ENCODE measurements around the gene AP1S1.
"Not testable (repeated sequence)": the region's sequence is repeated elsewhere in the genome, so short reads cannot be mapped to it uniquely, and the experiment has no call there.

The AP1S1 gene

DNA sequence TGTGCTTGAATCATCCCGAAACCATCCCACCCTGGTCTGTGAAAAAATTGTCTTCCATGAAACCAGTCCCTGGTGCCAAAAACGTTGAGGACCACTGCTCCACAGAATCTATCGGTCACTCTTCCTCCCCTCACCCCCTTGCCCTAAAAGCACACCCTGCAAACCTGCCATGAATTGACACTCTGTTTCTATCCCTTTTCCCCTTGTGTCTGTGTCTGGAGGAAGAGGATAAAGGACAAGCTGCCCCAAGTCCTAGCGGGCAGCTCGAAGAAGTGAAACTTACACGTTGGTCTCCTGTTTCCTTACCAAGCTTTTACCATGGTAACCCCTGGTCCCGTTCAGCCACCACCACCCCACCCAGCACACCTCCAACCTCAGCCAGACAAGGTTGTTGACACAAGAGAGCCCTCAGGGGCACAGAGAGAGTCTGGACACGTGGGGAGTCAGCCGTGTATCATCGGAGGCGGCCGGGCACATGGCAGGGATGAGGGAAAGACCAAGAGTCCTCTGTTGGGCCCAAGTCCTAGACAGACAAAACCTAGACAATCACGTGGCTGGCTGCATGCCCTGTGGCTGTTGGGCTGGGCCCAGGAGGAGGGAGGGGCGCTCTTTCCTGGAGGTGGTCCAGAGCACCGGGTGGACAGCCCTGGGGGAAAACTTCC is 28.2 kb upstream of the AP1S1 start:
- DNase-seq = peak in 8 of 14 donors; percentile 18 to 61 (median 38)

- DNase-seq = peak in 7 of 14 donors; percentile 14 to 53 (median 36)
Observed at GRCh38 chr7:101126651-101127459, 27.4 kb upstream of the AP1S1 start, which contains the start of gene SERPINE1. SERPINE1 (plus strand) TSS chr7:101127104; CDS start chr7:101128394, 1,290 bp downstream.

DNA sequence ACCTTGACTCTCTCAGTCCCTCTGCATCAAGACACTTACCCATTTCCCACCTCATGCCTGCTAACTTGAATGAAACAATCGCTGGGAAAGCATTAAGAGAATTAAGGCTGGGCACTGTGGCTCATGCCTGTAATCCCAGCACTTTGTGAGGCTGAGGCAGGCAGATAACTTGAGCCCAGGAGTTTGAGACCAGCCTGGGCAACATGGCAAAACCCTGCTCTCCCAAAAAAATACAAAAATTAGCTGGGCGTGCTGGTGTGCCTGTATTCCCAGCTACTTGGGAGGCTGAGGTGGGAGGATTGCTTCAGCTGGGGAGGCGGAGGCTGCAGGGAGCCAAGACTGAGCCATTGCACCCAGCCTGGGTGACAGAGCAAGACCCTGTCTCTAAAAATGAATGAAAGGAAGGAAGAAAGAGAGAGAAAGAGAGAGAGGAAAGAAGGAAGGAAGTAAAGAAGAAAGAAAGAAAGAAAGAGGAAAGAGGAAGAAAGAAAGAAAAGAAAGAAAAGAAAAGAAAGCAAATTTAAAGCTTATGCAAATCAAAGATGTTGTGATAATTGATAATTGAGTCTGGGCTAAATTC is 26.7 kb upstream of the AP1S1 start:
- no peak for DNase-seq

DNA sequence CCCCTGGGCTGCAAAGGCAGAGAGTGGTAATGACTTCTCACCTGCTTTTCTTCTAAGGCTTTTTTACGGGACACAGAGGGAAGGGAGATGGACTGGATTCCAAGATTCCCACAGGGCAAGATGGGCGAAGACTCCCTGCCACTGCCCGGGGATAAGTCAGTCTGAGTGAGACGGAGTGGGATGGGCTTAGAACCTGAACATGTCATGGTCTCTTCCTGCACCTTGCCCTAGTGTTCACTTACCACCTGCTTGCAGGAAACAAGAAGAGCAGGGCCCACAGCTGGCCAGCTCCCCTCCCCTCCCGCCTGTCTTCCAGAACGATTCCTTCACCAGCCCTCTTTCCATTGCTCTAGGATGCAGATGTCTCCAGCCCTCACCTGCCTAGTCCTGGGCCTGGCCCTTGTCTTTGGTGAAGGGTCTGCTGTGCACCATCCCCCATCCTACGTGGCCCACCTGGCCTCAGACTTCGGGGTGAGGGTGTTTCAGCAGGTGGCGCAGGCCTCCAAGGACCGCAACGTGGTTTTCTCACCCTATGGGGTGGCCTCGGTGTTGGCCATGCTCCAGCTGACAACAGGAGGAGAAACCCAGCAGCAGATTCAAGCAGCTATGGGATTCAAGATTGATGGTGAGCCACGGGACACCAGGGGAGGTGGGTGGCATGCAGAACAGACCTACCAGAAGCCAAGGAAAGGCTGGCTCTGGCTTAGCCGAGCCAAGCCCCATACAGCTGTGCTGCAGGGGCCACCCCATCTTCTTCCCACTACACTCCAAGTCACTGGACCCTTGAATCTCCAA is 26.0 kb upstream of the AP1S1 start:
- DNase-seq = no peak

GRCh38 chr7:101129603-101130117 is 24.6 kb upstream of the AP1S1 start:
- no peak for DNase-seq

DNA sequence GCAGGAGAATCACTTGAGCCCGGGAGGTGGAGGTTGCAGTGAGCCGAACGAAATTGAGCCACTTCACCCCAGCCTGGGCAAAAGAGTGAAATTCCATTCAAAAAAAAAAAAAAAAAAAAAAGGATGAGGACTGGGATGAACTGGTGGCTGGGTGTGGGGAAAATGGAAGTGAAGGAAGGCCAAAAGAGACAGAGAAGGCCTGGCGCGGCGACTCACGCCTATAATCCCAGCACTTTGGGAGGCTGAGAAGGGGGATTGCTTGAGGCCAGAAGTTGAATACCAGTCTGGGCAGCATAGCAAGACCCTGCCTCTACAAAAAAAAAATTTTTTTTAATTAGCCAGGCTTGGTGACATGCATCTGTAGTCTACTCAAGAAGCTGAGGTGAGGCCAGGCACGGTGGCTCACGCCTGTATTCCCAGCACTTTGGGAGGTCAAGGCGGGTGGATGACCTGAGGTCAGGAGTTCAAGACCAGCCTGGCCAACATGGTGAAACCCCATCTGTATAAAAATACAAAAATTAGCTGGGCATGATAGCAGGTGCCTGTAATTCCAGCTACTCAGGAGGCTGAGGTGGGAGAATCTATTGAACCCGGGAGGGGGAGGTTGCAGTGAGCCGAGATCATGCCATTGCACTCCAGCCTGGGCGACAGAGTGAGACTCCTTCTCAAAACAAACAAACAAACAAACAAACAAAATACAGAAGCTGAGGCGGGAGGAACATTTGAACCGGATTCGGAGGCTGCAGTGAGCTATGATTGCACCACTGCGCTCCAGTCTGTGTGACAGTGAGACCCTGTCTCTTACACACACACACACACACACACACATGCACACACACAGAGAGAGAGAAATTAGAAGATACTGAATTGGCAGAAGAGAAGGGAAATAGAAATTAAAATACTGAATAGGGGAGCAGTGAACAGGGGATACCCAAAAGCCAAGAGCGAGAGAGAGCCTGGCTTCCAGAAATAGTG is 21.4 kb upstream of the AP1S1 start:
- not testable (repeated sequence) for DNase-seq

DNA sequence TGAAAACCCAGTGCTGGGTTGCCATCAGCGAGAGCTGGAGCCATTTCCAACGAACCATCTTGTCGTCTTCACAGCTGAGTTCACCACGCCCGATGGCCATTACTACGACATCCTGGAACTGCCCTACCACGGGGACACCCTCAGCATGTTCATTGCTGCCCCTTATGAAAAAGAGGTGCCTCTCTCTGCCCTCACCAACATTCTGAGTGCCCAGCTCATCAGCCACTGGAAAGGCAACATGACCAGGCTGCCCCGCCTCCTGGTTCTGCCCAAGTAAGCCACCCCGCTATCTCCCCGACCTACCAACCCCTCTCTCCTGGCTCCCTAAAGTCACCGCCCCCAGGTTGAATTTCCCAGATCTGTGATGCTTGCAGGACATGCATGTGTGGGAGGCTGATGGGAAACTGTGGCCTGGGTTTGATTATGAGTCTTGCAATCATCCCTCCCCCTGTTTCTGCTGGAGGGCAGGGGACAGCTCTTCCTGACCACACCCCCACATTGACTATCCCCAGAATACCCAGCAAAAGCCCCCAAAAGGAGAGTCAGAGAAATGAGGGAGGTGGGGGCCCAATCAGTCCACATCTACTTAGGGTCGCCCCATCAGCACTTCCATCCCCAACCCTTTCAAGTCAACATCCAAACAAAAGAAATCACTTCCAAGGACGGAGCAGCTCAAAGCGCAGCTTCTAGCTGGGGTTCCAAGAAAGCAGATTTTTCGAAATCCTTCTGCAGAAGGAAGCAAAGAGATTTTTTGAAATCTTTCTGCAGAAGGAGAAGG is 20.5 kb upstream of the AP1S1 start:
- no peak for DNase-seq

GRCh38 chr7:101134399-101134980 is 19.8 kb upstream of the AP1S1 start:
- no peak for DNase-seq

GRCh38 chr7:101137651-101138212 is 16.5 kb upstream of the AP1S1 start:
- DNase-seq = no peak

- DNase-seq = peak in 8 of 14 donors; percentile 9 to 79 (median 32)
Observed at GRCh38 chr7:101138213-101138870, 15.9 kb upstream of the AP1S1 start.

GRCh38 chr7:101140339-101140699 is 14.0 kb upstream of the AP1S1 start:
- no peak for DNase-seq

- no peak for DNase-seq
Observed at GRCh38 chr7:101140746-101141382, 13.4 kb upstream of the AP1S1 start.

GRCh38 chr7:101151908-101152651 is 2.2 kb upstream of the AP1S1 start:
- DNase-seq = no peak

DNA sequence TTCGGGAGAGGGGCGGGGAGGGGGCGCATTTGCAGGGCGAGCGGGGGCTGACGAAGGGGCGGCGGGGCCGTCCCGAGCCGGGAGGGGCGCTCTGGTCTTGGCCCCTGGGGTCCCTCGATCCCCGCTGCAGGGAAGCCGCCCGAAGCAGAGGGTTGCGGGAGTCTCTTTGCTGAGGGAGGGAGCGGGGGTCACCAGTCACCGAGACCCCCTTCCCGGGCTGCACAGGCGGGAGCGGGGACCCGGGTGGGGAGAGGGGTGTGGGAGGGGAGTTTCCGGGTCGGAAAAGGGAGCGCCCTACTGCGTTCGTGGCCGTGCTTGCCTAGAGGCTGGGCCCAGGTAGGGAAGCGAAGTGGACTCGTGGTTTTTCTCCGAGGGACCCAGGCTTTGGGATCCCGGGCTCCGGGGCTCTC is 422 bp downstream of the AP1S1 start:
- DNase-seq = peak in 4 of 14 donors; percentile 13 to 49 (median 28)

- no peak for DNase-seq
Observed at GRCh38 chr7:101155303-101155702, 1.0 kb downstream of the AP1S1 start.

- DNase-seq = no peak
Observed at GRCh38 chr7:101156277-101156676, 2.0 kb downstream of the AP1S1 start.

GRCh38 chr7:101156866-101157589 is 2.8 kb downstream of the AP1S1 start:
- no peak for DNase-seq

Measured in C1 segment of cervical spinal cord (tissue), 14 donors.